ENCODE results near the gene MBNL1.
A peak's percentile ranks its signal among the peaks of the same experiment; 100 is the strongest.

The MBNL1 gene

GRCh38 chr3:152472672-152472954 is 203.9 kb downstream of the MBNL1 start:
- TF ChIP-seq TAF1 (IDR thresholded peaks at IDR 0.05; ENCODE audit: low read depth, low read length) (no peak), SPI1 (IDR thresholded peaks at IDR 0.05; ENCODE audit: low read depth, low read length) (no peak), POU2F2 (IDR thresholded peaks at IDR 0.05; ENCODE audit: low read depth, low read length) (no peak), PAX5 (IDR thresholded peaks at IDR 0.05; ENCODE audit: insufficient read depth, low read length, severe bottlenecking) (no peak), POLR2AphosphoS5 (IDR thresholded peaks at IDR 0.05; ENCODE audit: low read depth, low read length) (no peak), POLR2A (IDR thresholded peaks at IDR 0.05; ENCODE audit: low read depth, low read length) (no peak; the same call in 1 of the 2 replicates)
- DNase-seq (ENCODE audit: insufficient read length, low spot score) = no peak
- peak; percentile 9 for FAIRE-seq

DNA sequence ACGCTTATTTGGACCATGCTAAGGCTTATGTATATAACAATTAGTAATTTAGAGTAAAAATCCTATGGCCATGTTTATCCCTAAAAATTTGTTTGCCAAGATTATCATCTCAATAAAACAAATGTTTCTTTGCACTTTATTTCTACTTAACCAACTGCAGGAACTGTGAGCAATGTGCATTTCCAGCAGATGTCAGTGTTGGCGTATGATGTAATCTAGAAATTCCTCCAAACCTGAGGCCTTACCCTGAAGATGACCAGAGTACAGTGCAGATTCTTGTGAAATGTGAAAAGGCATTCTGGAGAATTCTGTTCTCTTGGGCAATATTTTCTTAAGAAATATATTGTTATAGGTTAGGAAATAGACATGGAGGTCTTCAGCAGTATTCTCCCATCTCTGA is 205.9 kb downstream of the MBNL1 start:
- DNase-seq (ENCODE audit: insufficient read length, low spot score) (no peak), FAIRE-seq (peak; percentile 84)
- TF ChIP-seq POU2F2 (IDR thresholded peaks at IDR 0.05; ENCODE audit: low read depth, low read length) = no peak
- TF ChIP-seq POLR2AphosphoS5 (IDR thresholded peaks at IDR 0.05; ENCODE audit: low read depth, low read length) = no peak
- TF ChIP-seq SPI1 (IDR thresholded peaks at IDR 0.05; ENCODE audit: low read depth, low read length) = no peak
- no peak for TF ChIP-seq PAX5 (IDR thresholded peaks at IDR 0.05; ENCODE audit: insufficient read depth, low read length, severe bottlenecking)
- TF ChIP-seq POLR2A (IDR thresholded peaks at IDR 0.05; ENCODE audit: low read depth, low read length) = no peak
- TF ChIP-seq TAF1 (IDR thresholded peaks at IDR 0.05; ENCODE audit: low read depth, low read length) = no peak

DNA sequence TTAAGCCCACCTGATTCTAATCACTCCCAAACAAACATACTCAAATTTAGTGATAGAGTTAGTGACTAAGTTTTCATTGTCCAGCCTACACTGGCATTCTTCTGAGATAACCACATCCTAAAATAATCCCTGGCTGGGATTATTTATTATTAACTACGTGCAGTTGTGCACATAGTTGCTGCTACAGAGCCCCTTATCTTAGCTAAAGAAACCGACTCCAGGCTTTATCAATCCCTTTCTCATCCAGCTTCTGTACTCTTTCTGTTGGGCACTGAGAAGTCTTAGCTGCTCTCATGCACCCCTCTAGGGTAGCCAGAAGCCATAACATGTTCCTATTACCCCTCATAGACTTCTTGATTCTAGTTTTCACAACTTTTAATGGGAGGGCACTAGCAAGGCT is 208.7 kb downstream of the MBNL1 start:
- DNase-seq (ENCODE audit: insufficient read length, low spot score) = no peak

GRCh38 chr3:152480282-152480953 is 211.7 kb downstream of the MBNL1 start:
- TF ChIP-seq TAF1 (IDR thresholded peaks at IDR 0.05; ENCODE audit: low read depth, low read length) = no peak
- no peak for TF ChIP-seq POLR2AphosphoS5 (IDR thresholded peaks at IDR 0.05; ENCODE audit: low read depth, low read length)
- peak; percentile 85 for TF ChIP-seq SPI1 (IDR thresholded peaks at IDR 0.05; ENCODE audit: low read depth, low read length)
- TF ChIP-seq POU2F2 (IDR thresholded peaks at IDR 0.05; ENCODE audit: low read depth, low read length) = no peak
- FAIRE-seq = peak; percentile 91
- DNase-seq (ENCODE audit: insufficient read length, low spot score) = no peak

More for the DNA sequence above, 208.7 kb downstream of the MBNL1 start:
- no peak for FAIRE-seq
- TF ChIP-seq PAX5 (IDR thresholded peaks at IDR 0.05; ENCODE audit: insufficient read depth, low read length, severe bottlenecking) (no peak), TAF1 (IDR thresholded peaks at IDR 0.05; ENCODE audit: low read depth, low read length) (no peak), SPI1 (IDR thresholded peaks at IDR 0.05; ENCODE audit: low read depth, low read length) (no peak), POLR2A (IDR thresholded peaks at IDR 0.05; ENCODE audit: low read depth, low read length) (no peak), POLR2AphosphoS5 (IDR thresholded peaks at IDR 0.05; ENCODE audit: low read depth, low read length) (no peak), POU2F2 (IDR thresholded peaks at IDR 0.05; ENCODE audit: low read depth, low read length) (no peak)

DNA sequence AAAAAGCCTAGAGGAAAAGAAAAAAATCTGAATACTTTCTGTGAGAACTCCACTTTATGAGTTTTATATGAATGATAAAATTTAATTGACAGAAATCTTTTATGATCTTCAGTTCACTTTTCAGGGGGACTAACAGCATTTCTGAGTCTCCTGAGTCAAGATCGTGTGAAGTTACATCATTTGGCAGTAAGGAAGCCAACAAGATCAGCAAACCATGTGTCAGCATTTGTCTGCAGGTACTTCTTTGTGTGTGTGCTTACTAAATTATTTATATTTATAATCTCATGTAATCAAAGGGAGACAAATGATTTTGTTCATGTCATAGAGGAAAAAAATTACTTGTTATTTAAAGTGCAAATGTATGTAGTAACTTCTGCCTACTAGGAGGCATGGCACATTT is 217.6 kb downstream of the MBNL1 start:
- no peak for FAIRE-seq
- TF ChIP-seq TAF1 (IDR thresholded peaks at IDR 0.05; ENCODE audit: low read depth, low read length) = no peak
- no peak for TF ChIP-seq POLR2A (IDR thresholded peaks at IDR 0.05; ENCODE audit: low read depth, low read length)
- TF ChIP-seq POLR2AphosphoS5 (IDR thresholded peaks at IDR 0.05; ENCODE audit: low read depth, low read length) = no peak
- no peak for TF ChIP-seq SPI1 (IDR thresholded peaks at IDR 0.05; ENCODE audit: low read depth, low read length)
- TF ChIP-seq POU2F2 (IDR thresholded peaks at IDR 0.05; ENCODE audit: low read depth, low read length) = no peak
- TF ChIP-seq PAX5 (IDR thresholded peaks at IDR 0.05; ENCODE audit: insufficient read depth, low read length, severe bottlenecking) = no peak
- no peak for DNase-seq (ENCODE audit: insufficient read length, low spot score)

DNA sequence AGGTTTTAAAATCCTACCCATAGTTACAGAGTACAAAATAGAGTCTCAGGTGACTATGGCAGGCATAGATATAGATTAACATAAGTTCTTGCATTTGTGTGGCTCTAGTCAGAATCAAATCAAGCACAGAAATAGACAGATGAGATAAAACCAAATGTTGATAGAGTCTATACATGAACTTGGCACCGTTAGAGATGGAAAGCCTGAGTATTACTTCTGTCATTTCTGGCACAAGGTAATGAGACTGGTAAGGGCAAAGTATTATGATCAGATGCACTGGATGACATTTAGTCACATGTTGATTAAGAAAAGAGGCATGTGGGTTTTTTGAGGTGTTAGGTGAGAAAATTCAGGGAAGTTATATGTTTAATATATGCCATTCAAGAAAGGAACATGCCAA is 219.7 kb downstream of the MBNL1 start:
- DNase-seq (ENCODE audit: insufficient read length, low spot score) = no peak
- no peak for FAIRE-seq
- TF ChIP-seq SPI1 (IDR thresholded peaks at IDR 0.05; ENCODE audit: low read depth, low read length) (no peak), POLR2AphosphoS5 (IDR thresholded peaks at IDR 0.05; ENCODE audit: low read depth, low read length) (no peak), POU2F2 (IDR thresholded peaks at IDR 0.05; ENCODE audit: low read depth, low read length) (no peak), TAF1 (IDR thresholded peaks at IDR 0.05; ENCODE audit: low read depth, low read length) (no peak), PAX5 (IDR thresholded peaks at IDR 0.05; ENCODE audit: insufficient read depth, low read length, severe bottlenecking) (no peak), POLR2A (IDR thresholded peaks at IDR 0.05; ENCODE audit: low read depth, low read length) (no peak)

- DNase-seq (ENCODE audit: insufficient read length, low spot score) (no peak), FAIRE-seq (no peak)
- TF ChIP-seq POLR2A (IDR thresholded peaks at IDR 0.05; ENCODE audit: low read depth, low read length) (no peak), SPI1 (IDR thresholded peaks at IDR 0.05; ENCODE audit: low read depth, low read length) (peak; percentile 61)
These were observed 223.2 kb downstream of the MBNL1 start for GRCh38 chr3:152491922-152492321.

- TF ChIP-seq POLR2AphosphoS5 (IDR thresholded peaks at IDR 0.05; ENCODE audit: low read depth, low read length) (no peak), PAX5 (IDR thresholded peaks at IDR 0.05; ENCODE audit: insufficient read depth, low read length, severe bottlenecking) (no peak), POU2F2 (IDR thresholded peaks at IDR 0.05; ENCODE audit: low read depth, low read length) (no peak), SPI1 (IDR thresholded peaks at IDR 0.05; ENCODE audit: low read depth, low read length) (no peak), TAF1 (IDR thresholded peaks at IDR 0.05; ENCODE audit: low read depth, low read length) (no peak), POLR2A (IDR thresholded peaks at IDR 0.05; ENCODE audit: low read depth, low read length) (no peak)
- peak; percentile 20 for FAIRE-seq
- DNase-seq (ENCODE audit: insufficient read length, low spot score) = no peak
These were observed 227.6 kb downstream of the MBNL1 start for GRCh38 chr3:152496286-152496685.

GRCh38 chr3:152496716-152497115 is 228.0 kb downstream of the MBNL1 start:
- no peak for TF ChIP-seq SPI1 (IDR thresholded peaks at IDR 0.05; ENCODE audit: low read depth, low read length)
- no peak for TF ChIP-seq PAX5 (IDR thresholded peaks at IDR 0.05; ENCODE audit: insufficient read depth, low read length, severe bottlenecking)
- TF ChIP-seq TAF1 (IDR thresholded peaks at IDR 0.05; ENCODE audit: low read depth, low read length) = no peak
- TF ChIP-seq POU2F2 (IDR thresholded peaks at IDR 0.05; ENCODE audit: low read depth, low read length) = no peak
- TF ChIP-seq POLR2AphosphoS5 (IDR thresholded peaks at IDR 0.05; ENCODE audit: low read depth, low read length) = no peak
- no peak for TF ChIP-seq POLR2A (IDR thresholded peaks at IDR 0.05; ENCODE audit: low read depth, low read length)
- FAIRE-seq (peak; percentile 76), DNase-seq (ENCODE audit: insufficient read length, low spot score) (no peak)

DNA sequence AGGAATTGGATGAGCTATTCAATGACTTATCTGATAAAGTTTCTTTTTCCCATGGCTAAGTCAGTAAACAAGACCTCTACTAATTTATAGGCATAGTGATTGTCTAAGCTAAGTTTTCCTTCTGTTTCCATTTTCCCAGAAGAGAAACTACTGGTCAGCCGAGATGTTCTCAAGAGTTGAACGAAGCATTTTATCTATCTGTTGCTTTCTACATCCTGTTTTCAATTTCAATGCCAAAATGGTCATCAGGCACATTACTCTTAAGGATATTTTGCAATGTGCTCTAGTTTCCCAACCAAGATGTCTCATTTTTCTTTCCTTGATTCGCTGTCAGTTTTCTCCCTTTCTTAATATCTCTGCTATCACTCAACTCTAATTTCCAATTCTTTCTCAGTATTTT is 228.7 kb downstream of the MBNL1 start:
- no peak for DNase-seq (ENCODE audit: insufficient read length, low spot score)
- TF ChIP-seq PAX5 (IDR thresholded peaks at IDR 0.05; ENCODE audit: insufficient read depth, low read length, severe bottlenecking) = no peak
- TF ChIP-seq SPI1 (IDR thresholded peaks at IDR 0.05; ENCODE audit: low read depth, low read length) = no peak
- TF ChIP-seq POLR2AphosphoS5 (IDR thresholded peaks at IDR 0.05; ENCODE audit: low read depth, low read length) = no peak
- FAIRE-seq = no peak

Measured in GM12891 (cell line).